ENCODE data around the gene PRSS48. TPM values are rescaled to one million over a fixed set of nuclear protein-coding genes. Genes with fewer than 3 reads are reported as not detected.
"Not testable (repeated sequence)": the region's sequence is repeated elsewhere in the genome, so short reads cannot be mapped to it uniquely, and the experiment has no call there.

The PRSS48 gene
- total RNA-seq, 1 experiment from 2014 or later: not detected

GRCh38 chr4:151255680-151256079 is 21.3 kb upstream of the PRSS48 start:
- WGBS (ENCODE audit: extremely low coverage, insufficient read length, low lambda C conversion rate): no CpG with 5 or more reads among the region's 17 CpGs
- H2BK15ac ChIP-seq (ENCODE audit: low read depth, low read length); H2AK5ac ChIP-seq (ENCODE audit: insufficient read length, low read length); H2BK12ac ChIP-seq (ENCODE audit: insufficient read length, low read depth, low read length); H3K27ac Mint-ChIP-seq; H4K8ac ChIP-seq (replicated peaks; ENCODE audit: insufficient read length, low read depth, low read length); H3K27me3 Mint-ChIP-seq (ENCODE audit: low read depth); H3K27ac ChIP-seq (ENCODE audit: insufficient read length, low read depth, low read length); H3K79me2 ChIP-seq (ENCODE audit: insufficient read depth, low read length); H3K9me3 ChIP-seq (ENCODE audit: control insufficient read depth, low read depth, low read length); H3K4me1 ChIP-seq (ENCODE audit: insufficient read depth, low read length); H4K5ac ChIP-seq (ENCODE audit: insufficient read length, low read depth, low read length); H4K20me1 ChIP-seq (ENCODE audit: control insufficient read depth, insufficient read depth, insufficient read length); H3K4me3 Mint-ChIP-seq; H2BK120ac ChIP-seq (ENCODE audit: low read depth, low read length, poor library complexity, severe bottlenecking); H3K23ac ChIP-seq (ENCODE audit: insufficient read length, low read depth, low read length); H3K4me1 Mint-ChIP-seq; H3K4me2 ChIP-seq (ENCODE audit: insufficient read depth, insufficient read length, low read length); H3K14ac ChIP-seq (ENCODE audit: insufficient read depth, low read length); H2BK20ac ChIP-seq (ENCODE audit: low read depth, low read length, poor library complexity, severe bottlenecking); H3K56ac ChIP-seq (ENCODE audit: insufficient read length, low read depth, low read length); H3K18ac ChIP-seq (ENCODE audit: insufficient read length, low read depth, low read length); H2AFZ ChIP-seq (ENCODE audit: low read length); DNase-seq; H3K23me2 ChIP-seq (ENCODE audit: insufficient read length, low read depth, low read length, poor library complexity, severe bottlenecking); H3T11ph ChIP-seq (ENCODE audit: low read length); H3K27me3 ChIP-seq (ENCODE audit: insufficient read depth, low read length); H3K79me1 ChIP-seq (ENCODE audit: insufficient read depth, low read depth, low read length, poor library complexity, severe bottlenecking); H4K91ac ChIP-seq (ENCODE audit: insufficient read length, low read depth, low read length); H2BK5ac ChIP-seq (ENCODE audit: insufficient read length, low read length); H3K9me3 Mint-ChIP-seq; H3K4ac ChIP-seq (ENCODE audit: low read depth, low read length); H3K9ac ChIP-seq (ENCODE audit: extremely low read depth, insufficient read length, low read length): not testable (repeated sequence)
- peaks cover 11 to 16% (median 12%) of the 10 kb centered on the region in 3 experiments for H3K36me3 Mint-ChIP-seq (ENCODE audit: insufficient read depth in 1 of 3, low read depth in 3 of 3)

All from H9 (cell line).